AG04450 (cell line): Measurements from ENCODE around the gene WNT7B. TPM values are rescaled to one million over a fixed set of nuclear protein-coding genes. Genes with fewer than 3 reads are reported as not detected.
A peak's percentile ranks its signal among the peaks of the same experiment; 100 is the strongest.

Experiments
- CTCF ChIA-PET: fragments of 300-600, 350-600 bp; formaldehyde crosslinking; extraction: SDS; loops from one replicate; lab custom pipeline; 2022; ENCODE audit warnings: antibody characterized with exemption, inconsistent platforms; lab: Charles Lee
- POLR2A ChIA-PET: fragments of 350-600 bp; formaldehyde crosslinking; extraction: SDS; loops from one replicate; lab custom pipeline; 2021; ENCODE audit warnings: antibody characterized with exemption, inconsistent platforms; lab: Yijun Ruan, JAX
- DNase-seq: peaks from one replicate; pipeline ENCODE4 v3.0.0-alpha.2; 2011; ENCODE audit warnings: low read depth, low spot score
- H3K27ac ChIP-seq: one replicate; pipeline ENCODE4 v1.5.1; 2012; ENCODE audit warnings: low read depth, low read length, control low read depth
- H3K27me3 ChIP-seq: one replicate; pipeline ENCODE4 v1.6.0; 2012; ENCODE audit warnings: low read length; ENCODE audit not compliant: control insufficient read depth, insufficient read depth
- H3K4me3 ChIP-seq: 2 replicates; pipeline ENCODE4 v1.5.1; 2011; ENCODE audit warnings: mild to moderate bottlenecking, low read depth, low read length, control low read depth
- H3K9me3 ChIP-seq: 2 replicates; pipeline ENCODE4 v1.5.1; 2012; ENCODE audit warnings: low read length; ENCODE audit not compliant: control insufficient read depth, insufficient read depth
- polyA plus RNA-seq: library from polyadenylated mRNA; depleted of rRNA; stranded (reverse); fragments of >200 nt; gene quantifications from 2 replicates; pipeline ENCODE4 v1.2.3, GENCODE V29; 2011
- TF ChIP-seq, protein P1 (sequence below): IDR thresholded peaks from 2 replicates; pipeline ENCODE4 v1.5.1; 2011; ENCODE audit warnings: low read depth, low read length, control low read depth, inconsistent platforms

Gene WNT7B
- polyA plus RNA-seq, 1 experiment: 0.56 TPM

DNA sequence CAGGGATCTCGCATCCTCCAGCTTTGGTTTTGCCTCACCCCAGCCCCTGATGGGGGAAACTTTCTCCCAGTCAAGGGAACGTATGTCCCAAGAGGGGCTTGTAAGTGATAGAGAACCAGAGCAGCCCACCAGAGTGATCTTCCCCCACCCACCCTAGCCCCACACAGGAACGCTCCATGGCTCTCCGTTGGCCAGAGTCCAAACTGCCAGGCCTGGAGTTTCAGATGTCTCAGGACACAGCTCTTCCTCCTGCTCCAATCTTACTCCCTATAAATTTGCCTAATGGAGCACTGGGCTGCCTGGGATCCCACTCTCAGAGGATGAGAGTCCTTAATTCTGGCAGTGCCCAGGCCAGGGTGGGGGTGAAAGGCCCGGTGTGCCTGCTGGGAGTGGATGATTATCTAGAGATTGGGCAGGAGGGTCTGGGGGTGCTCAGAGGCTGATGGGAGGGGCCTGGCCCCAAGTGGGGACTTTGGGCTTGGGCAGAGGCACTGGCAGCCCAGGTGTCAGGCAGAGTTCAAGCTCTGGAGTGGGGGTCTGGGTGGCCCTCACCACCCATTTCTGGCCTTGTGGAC is 79.9 kb downstream of the WNT7B start:
- H3K4me3 ChIP-seq: no peak overlapping the region
- peaks cover 12% of the 10 kb centered on the region for H3K27me3 ChIP-seq
- CTCF ChIA-PET: no interaction called here
- TF ChIP-seq, protein P1, sequence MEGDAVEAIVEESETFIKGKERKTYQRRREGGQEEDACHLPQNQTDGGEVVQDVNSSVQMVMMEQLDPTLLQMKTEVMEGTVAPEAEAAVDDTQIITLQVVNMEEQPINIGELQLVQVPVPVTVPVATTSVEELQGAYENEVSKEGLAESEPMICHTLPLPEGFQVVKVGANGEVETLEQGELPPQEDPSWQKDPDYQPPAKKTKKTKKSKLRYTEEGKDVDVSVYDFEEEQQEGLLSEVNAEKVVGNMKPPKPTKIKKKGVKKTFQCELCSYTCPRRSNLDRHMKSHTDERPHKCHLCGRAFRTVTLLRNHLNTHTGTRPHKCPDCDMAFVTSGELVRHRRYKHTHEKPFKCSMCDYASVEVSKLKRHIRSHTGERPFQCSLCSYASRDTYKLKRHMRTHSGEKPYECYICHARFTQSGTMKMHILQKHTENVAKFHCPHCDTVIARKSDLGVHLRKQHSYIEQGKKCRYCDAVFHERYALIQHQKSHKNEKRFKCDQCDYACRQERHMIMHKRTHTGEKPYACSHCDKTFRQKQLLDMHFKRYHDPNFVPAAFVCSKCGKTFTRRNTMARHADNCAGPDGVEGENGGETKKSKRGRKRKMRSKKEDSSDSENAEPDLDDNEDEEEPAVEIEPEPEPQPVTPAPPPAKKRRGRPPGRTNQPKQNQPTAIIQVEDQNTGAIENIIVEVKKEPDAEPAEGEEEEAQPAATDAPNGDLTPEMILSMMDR: no peak
- no peak overlapping the region for H3K27ac ChIP-seq
- no peaks in the 10 kb centered on the region; the same call in 1 of the 2 replicates for H3K9me3 ChIP-seq
- DNase-seq: no peak
- POLR2A ChIA-PET: no interaction called here

DNA sequence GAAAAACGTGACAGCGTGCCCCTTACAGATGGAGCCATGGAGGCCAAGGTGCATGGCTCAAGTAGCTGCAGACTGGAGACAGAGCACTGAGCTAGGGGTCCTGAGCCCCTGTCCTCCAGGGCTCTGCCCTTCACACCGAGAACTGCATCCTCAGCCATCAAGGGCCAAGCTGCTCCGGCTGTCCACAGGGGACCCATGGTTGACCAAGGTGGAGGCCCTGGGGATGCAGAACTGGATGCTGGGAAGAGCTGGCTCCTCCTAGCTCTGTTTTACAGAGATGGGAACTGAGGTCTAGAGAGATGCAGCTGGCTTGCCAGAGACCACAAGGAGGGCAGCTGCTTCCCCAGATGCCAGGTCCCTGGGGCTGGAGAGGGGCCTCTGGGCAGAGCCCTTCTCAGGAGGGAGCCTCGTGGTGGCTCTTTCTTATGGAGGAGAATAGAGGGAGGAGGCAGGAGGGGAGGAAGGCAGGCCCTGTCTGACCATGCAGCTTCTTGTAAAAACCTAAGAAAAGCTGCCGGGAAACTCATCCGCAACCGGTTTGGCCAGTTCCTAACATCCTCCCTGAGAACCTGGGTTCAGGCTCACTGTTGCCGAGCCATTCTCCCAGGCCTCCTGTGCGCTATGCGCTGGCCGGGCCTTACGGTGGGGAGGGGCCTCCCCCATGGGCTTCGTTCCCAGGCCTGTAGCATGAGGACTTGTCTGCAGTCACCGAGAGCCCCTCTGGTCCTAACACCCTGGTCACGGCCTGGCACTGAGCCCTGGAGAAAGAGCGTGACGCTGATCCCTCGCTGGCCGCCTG is 80.6 kb downstream of the WNT7B start:
- CTCF ChIA-PET: no interaction called here
- H3K27me3 ChIP-seq: peaks cover 12% of the 10 kb centered on the region
- no peak overlapping the region for H3K27ac ChIP-seq
- no peak for DNase-seq
- POLR2A ChIA-PET: interaction anchor here (0.6 kb wide), 1 partner anchor 37 kb away, joined by 4 read pairs; no protein-coding TSS in a partner anchor
- TF ChIP-seq, protein P1: no peak
- no peaks in the 10 kb centered on the region; the same call in 1 of the 2 replicates for H3K9me3 ChIP-seq
- H3K4me3 ChIP-seq: no peak overlapping the region

DNA sequence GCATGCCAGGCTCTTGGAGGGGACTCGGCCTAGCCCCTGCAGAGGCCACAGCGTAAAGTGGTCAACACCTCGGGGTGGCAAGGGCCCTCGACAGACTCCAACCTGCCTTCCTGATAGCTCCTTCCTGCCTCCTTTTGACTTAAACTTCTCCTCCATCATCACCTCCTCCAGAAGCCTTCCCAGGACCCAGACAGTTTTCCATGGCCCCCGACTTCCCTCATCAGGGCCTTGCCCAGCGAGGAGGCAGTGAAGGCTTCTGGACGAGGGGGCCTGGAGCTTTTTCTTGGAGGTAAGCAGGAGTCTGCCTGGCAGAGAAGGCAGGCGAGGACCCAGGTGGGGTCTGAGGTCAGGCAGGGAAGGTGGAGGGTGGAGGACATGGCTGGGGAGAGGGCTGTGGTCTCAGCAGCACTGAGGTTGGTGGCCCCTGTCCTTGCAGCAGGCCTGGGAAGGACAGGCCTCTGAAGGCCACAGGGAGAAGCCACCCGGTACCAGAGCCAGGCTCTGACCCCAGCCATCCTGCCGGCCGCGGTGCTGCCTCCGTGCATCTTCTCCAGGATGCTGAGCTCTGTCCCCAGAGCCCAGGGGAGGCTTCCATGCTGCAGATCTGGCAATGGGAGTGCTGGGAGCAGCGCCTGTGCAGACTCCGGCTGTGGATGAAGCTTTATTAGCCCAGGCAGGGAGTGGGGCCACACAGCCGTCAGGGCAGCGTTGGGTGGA is 81.4 kb downstream of the WNT7B start:
- Histone ChIP-seq H3K27me3 (peaks cover 12% of the 10 kb centered on the region), H3K9me3 (peaks cover 4% of the 10 kb centered on the region; the same call in 1 of the 2 replicates), H3K27ac (no peak overlapping the region), H3K4me3 (no peak overlapping the region)
- DNase-seq: no peak
- CTCF ChIA-PET: no interaction called here
- POLR2A ChIA-PET: no interaction called here
- TF ChIP-seq, protein P1: no peak

DNA sequence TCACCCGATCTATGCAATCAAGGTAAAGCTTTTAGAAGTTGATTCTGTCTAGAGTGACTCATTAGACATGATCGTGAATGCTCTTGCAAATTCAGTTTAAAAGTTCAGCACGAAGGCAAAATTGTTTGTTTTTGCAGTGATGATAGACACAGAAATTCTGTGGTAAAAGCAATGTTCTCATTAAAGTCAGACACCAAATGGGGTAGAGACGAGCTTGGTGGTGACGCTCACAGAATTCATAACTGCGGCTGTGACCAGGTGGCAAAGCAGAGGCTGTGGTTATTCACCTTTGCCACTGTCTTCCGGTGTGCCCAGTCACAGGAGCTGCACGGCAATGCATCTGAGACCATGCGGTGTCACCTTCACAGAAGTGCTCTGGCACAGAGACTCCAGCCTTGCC is 83.4 kb downstream of the WNT7B start:
- H3K4me3 ChIP-seq: no peak overlapping the region
- TF ChIP-seq, protein P1: no peak
- peaks cover 9% of the 10 kb centered on the region for H3K27me3 ChIP-seq
- no peak overlapping the region for H3K27ac ChIP-seq
- CTCF ChIA-PET: no interaction called here
- peak; percentile 11 for DNase-seq
- POLR2A ChIA-PET: interaction anchor here (1.2 kb wide), 1 partner anchor 13 kb away, joined by 3 read pairs; no protein-coding TSS in a partner anchor
- peaks cover 4% of the 10 kb centered on the region; the same call in 1 of the 2 replicates for H3K9me3 ChIP-seq
